ENCODE measurements around the gene MEPE. TPM values are rescaled to one million over a fixed set of nuclear protein-coding genes. Genes with fewer than 3 reads are reported as not detected.

Gene MEPE, protein sequence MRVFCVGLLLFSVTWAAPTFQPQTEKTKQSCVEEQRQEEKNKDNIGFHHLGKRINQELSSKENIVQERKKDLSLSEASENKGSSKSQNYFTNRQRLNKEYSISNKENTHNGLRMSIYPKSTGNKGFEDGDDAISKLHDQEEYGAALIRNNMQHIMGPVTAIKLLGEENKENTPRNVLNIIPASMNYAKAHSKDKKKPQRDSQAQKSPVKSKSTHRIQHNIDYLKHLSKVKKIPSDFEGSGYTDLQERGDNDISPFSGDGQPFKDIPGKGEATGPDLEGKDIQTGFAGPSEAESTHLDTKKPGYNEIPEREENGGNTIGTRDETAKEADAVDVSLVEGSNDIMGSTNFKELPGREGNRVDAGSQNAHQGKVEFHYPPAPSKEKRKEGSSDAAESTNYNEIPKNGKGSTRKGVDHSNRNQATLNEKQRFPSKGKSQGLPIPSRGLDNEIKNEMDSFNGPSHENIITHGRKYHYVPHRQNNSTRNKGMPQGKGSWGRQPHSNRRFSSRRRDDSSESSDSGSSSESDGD
- total RNA-seq: not detected

DNA sequence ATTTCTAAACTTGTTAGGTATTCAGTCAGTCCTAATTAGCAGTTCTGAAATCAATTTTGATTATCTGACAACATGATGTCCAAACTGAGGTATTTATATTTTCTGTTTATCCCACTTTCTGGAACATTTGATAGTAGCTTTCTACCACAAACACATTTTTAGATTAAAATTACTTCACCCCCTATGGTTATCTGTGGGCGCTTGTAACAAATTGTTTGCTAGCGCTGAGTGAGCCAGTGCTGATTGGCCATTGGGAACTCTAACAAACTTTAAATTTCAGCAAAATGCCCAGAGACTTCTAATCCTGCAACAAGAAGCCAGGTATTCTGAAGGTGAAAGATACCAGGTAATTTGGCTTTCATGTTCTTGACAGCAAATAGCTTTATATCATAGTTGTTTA lies at the start of gene MEPE:
TSS of gene MEPE (plus strand) at position 301 of the 400 bp plus-strand sequence. CDS start 1,746 bp downstream, outside the sequence.
- Mint-ChIP-seq H3K27ac (no peak within 1 kb of the TSS), H3K36me3 (ENCODE audit: low read depth) (no peaks in the 10 kb centered on the region), H3K4me1 (ENCODE audit: low read depth) (no peaks in the 10 kb centered on the region), H3K9me3 (no peaks in the 10 kb centered on the region), H3K27me3 (peaks cover 10% of the 10 kb centered on the region), H3K4me3 (no peak within 1 kb of the TSS)
- TF ChIP-seq CTCF (IDR thresholded peaks at IDR 0.05): no peak
- ATAC-seq: no peak
- POLR2A ChIA-PET: no interaction called here
- CTCF ChIA-PET: interaction anchor here (1.0 kb wide), 1 partner anchor 141 kb away, joined by 3 read pairs; no protein-coding TSS in a partner anchor
- DNase-seq: no peak
- intact Hi-C loops (cut with micrococcal nuclease): no loop called here

- H3K27ac Mint-ChIP-seq: no peak overlapping the region
- no peaks in the 10 kb centered on the region for H3K36me3 Mint-ChIP-seq (ENCODE audit: low read depth)
- H3K27me3 Mint-ChIP-seq: peaks cover 2% of the 10 kb centered on the region
- no peak for TF ChIP-seq CTCF (IDR thresholded peaks at IDR 0.05)
- H3K4me1 Mint-ChIP-seq (ENCODE audit: low read depth): no peaks in the 10 kb centered on the region
- no peaks in the 10 kb centered on the region for H3K9me3 Mint-ChIP-seq
- ATAC-seq (no peak), DNase-seq (no peak)
- ChIA-PET CTCF (no interaction called here), POLR2A (no interaction called here)
- intact Hi-C loops (cut with micrococcal nuclease): no loop called here
- H3K4me3 Mint-ChIP-seq: no peak overlapping the region
Observed at GRCh38 chr4:87783781-87784180, 49.0 kb upstream of the MEPE start.

- POLR2A ChIA-PET: no interaction called here
- Mint-ChIP-seq H3K27me3 (peaks cover 2% of the 10 kb centered on the region), H3K4me3 (no peak overlapping the region), H3K36me3 (ENCODE audit: low read depth) (no peaks in the 10 kb centered on the region), H3K9me3 (no peaks in the 10 kb centered on the region), H3K4me1 (ENCODE audit: low read depth) (no peaks in the 10 kb centered on the region), H3K27ac (no peak overlapping the region)
- intact Hi-C loops (cut with micrococcal nuclease): no loop called here
- DNase-seq (no peak), ATAC-seq (no peak)
- TF ChIP-seq CTCF (IDR thresholded peaks at IDR 0.05): no peak
- CTCF ChIA-PET: no interaction called here
Observed at GRCh38 chr4:87785731-87786509, 46.8 kb upstream of the MEPE start.

DNA sequence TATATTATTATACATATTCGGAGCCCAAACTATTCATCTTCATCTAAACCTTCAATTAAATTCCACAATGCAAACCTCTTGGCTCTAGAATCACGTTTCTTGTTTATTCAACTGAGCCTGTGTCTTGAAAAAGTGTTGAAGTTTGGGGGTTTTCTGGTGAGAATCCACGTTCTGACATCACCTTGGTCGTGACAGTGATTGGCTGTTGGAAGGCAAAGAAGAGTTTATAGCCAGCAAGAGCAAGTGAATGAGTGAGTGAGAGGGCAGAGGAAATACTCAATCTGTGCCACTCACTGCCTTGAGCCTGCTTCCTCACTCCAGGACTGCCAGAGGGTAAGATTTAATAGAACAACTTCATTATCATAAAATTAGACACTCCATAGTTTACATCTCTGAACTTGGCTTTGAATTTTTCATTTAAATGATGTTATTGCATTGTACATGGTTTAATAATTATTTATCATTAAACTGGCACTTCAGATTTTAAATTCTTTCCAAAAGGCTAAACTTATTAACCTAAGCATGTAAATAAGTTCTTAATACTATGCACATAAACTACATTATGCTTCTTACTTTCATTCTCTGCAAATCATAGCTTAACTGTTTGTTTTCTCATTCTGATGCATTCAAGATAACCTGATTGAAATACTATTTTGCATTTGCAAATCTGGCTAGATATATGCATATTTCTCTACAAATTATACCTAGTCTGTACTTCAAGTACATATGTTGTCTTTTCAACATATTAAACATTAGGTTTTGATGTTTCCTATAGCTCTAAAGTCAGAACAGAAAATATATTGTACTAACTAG lies 33.3 kb upstream of the MEPE start, which contains the start of gene IBSP:
TSS of gene IBSP (plus strand) at position 254 of the 813 bp plus-strand sequence. CDS start 2,808 bp downstream, outside the sequence.
- ChIA-PET CTCF (interaction anchor here (0.8 kb wide), 1 partner anchor 50 kb away, joined by 3 read pairs; no protein-coding TSS in a partner anchor), POLR2A (no interaction called here)
- H3K4me3 Mint-ChIP-seq: no peak within 1 kb of the TSS
- H3K27me3 Mint-ChIP-seq: peaks cover 4% of the 10 kb centered on the region
- intact Hi-C loops (cut with micrococcal nuclease): no loop called here
- DNase-seq (no peak), ATAC-seq (no peak)
- no peaks in the 10 kb centered on the region for H3K36me3 Mint-ChIP-seq (ENCODE audit: low read depth)
- TF ChIP-seq CTCF (IDR thresholded peaks at IDR 0.05): no peak
- no peak within 1 kb of the TSS for H3K27ac Mint-ChIP-seq
- no peaks in the 10 kb centered on the region for H3K4me1 Mint-ChIP-seq (ENCODE audit: low read depth)
- no peaks in the 10 kb centered on the region for H3K9me3 Mint-ChIP-seq

All from activated CD8-positive, alpha-beta T cell treated with anti-CD3 and anti-CD28 coated beads for 36 hours (primary cell).